Hepatocyte (in vitro differentiated cells): ENCODE results near the gene OPRM1.

ENCODE experiments used
- EZH2phosphoT487 ChIP-seq: fragments of 200-600 bp; sonication (generic); IDR thresholded peaks from one replicate; pipeline ENCODE4 v1.6.1; 2018; ENCODE audit warnings: antibody characterized with exemption, mild to moderate bottlenecking, low read depth, moderate library complexity; ENCODE audit not compliant: unreplicated experiment, severe bottlenecking
- TF ChIP-seq, protein P1 (sequence below): fragments of 200-600 bp; sonication (generic); IDR thresholded peaks from 2 replicates; pipeline ENCODE4 v1.5.1; 2016; ENCODE audit warnings: antibody characterized with exemption, mild to moderate bottlenecking; ENCODE audit not compliant: poor library complexity

DNA sequence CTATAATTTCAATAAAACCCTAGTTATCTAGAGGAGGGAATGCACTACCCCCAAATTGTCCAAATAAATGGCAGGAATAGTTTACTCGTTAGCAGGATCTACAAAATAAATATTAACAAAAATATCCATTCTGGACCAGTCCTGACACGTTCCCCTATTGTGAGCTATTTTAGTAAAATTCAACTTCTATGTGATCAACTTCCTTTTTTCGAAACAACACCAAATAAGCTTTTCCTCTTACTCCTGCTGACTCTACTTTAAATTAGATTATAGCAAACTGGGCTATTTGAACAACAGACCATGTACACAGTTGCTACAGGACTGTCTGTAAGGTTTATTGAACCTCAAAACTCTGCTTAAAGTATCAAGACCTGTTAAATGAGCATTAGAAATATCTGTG is 163.3 kb downstream of the OPRM1 start:
- no peak for TF ChIP-seq EZH2phosphoT487
- TF ChIP-seq, protein P1, sequence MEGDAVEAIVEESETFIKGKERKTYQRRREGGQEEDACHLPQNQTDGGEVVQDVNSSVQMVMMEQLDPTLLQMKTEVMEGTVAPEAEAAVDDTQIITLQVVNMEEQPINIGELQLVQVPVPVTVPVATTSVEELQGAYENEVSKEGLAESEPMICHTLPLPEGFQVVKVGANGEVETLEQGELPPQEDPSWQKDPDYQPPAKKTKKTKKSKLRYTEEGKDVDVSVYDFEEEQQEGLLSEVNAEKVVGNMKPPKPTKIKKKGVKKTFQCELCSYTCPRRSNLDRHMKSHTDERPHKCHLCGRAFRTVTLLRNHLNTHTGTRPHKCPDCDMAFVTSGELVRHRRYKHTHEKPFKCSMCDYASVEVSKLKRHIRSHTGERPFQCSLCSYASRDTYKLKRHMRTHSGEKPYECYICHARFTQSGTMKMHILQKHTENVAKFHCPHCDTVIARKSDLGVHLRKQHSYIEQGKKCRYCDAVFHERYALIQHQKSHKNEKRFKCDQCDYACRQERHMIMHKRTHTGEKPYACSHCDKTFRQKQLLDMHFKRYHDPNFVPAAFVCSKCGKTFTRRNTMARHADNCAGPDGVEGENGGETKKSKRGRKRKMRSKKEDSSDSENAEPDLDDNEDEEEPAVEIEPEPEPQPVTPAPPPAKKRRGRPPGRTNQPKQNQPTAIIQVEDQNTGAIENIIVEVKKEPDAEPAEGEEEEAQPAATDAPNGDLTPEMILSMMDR: no peak
